KMS-11 (cell line): Measurements from ENCODE around the gene SPRED2.

Experiments used
- H2AFZ ChIP-seq: fragments of 200-600 bp; sonication (generic); 2 replicates; pipeline ENCODE4 v1.6.1; 2016; ENCODE audit warnings: antibody characterized with exemption, mixed run types, low read depth
- H3K27ac ChIP-seq: fragments of 200-600 bp; sonication (generic); 2 replicates; pipeline ENCODE4 v1.6.1; 2016; ENCODE audit warnings: mild to moderate bottlenecking, mixed run types
- H3K27me3 ChIP-seq: fragments of 200-600 bp; sonication (generic); 2 replicates; pipeline ENCODE4 v1.6.1; 2017; ENCODE audit warnings: mild to moderate bottlenecking, low read depth, mixed run types, moderate library complexity; ENCODE audit not compliant: insufficient read depth
- H3K36me3 ChIP-seq: fragments of 200-600 bp; sonication (generic); 2 replicates; pipeline ENCODE4 v1.6.1; 2017; ENCODE audit warnings: mild to moderate bottlenecking, mixed run types; ENCODE audit not compliant: insufficient read depth
- H3K4me1 ChIP-seq: fragments of 200-600 bp; sonication (generic); 2 replicates; pipeline ENCODE4 v1.6.1; 2016; ENCODE audit warnings: mild to moderate bottlenecking, low read depth, mixed run types; ENCODE audit not compliant: poor library complexity, severe bottlenecking
- H3K4me2 ChIP-seq: fragments of 200-600 bp; sonication (generic); 2 replicates; pipeline ENCODE4 v1.7.0; 2016; ENCODE audit warnings: mild to moderate bottlenecking, mixed run types
- H3K4me3 ChIP-seq: fragments of 200-600 bp; sonication (generic); IDR thresholded peaks from 2 replicates; pipeline ENCODE4 v1.6.1; 2017; ENCODE audit warnings: low read depth, low read length, mixed read lengths; ENCODE audit not compliant: insufficient read depth
- H3K79me2 ChIP-seq: fragments of 200-600 bp; sonication (generic); 2 replicates; pipeline ENCODE4 v1.6.1; 2016; ENCODE audit warnings: low read depth, mixed run types; ENCODE audit not compliant: insufficient read depth
- H3K9ac ChIP-seq: fragments of 200-600 bp; sonication (generic); 2 replicates; pipeline ENCODE4 v1.6.1; 2016; ENCODE audit warnings: mild to moderate bottlenecking, mixed run types
- H4K20me1 ChIP-seq: fragments of 200-600 bp; sonication (generic); 2 replicates; pipeline ENCODE4 v1.6.1; 2016; ENCODE audit warnings: mild to moderate bottlenecking, mixed run types; ENCODE audit not compliant: insufficient read depth
- TF ChIP-seq, protein P1 (sequence below): fragments of 200-600 bp; sonication (generic); conservative IDR thresholded peaks from 2 replicates; pipeline ENCODE4 v1.6.1; 2017; ENCODE audit warnings: low read depth, mild to moderate bottlenecking, antibody characterized with exemption, low read length, moderate library complexity, mixed read lengths

The SPRED2 gene

DNA sequence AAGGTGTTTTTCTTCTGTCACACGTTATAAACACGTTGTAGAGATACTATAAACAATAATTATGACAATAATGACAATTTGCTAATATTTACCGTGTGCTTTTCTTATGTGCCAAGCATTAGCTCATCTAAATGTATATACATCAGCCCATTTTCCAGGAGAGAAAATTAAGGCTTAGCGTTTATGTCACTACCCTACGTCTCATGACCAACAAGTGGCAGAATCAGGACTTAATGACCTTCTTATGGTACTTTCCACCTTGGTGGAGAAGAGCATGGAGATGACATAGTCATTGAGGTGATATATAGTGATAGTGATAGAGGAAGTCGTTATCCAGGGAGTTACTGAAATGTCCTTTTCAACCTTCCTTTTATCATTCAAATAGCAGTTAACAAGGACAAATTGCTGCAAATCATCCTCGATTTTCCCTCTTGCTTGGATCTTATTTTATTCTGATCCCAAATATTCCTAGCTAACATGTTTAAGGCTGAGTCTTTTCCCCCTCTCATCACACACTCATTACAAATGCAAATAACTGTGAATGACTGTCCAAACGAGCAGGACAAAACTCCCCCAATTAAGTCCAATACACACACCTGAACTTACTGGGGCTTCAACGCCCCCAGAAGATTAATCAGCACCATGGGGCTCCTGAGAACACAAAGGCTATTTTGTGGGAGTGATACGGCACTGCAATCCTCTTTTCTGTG is 27.3 kb downstream of the SPRED2 start:
- Histone ChIP-seq H3K9ac (no peak overlapping the region), H3K79me2 (peaks cover 96% of the 10 kb centered on the region), H3K27me3 (no peaks in the 10 kb centered on the region), H2AFZ (no peak overlapping the region), H3K4me2 (no peak overlapping the region), H3K4me3 (no peak overlapping the region), H3K27ac (no peak overlapping the region), H3K4me1 (peaks cover 46% of the 10 kb centered on the region), H4K20me1 (peaks cover 7% of the 10 kb centered on the region), H3K36me3 (no peaks in the 10 kb centered on the region)
- TF ChIP-seq, protein P1, sequence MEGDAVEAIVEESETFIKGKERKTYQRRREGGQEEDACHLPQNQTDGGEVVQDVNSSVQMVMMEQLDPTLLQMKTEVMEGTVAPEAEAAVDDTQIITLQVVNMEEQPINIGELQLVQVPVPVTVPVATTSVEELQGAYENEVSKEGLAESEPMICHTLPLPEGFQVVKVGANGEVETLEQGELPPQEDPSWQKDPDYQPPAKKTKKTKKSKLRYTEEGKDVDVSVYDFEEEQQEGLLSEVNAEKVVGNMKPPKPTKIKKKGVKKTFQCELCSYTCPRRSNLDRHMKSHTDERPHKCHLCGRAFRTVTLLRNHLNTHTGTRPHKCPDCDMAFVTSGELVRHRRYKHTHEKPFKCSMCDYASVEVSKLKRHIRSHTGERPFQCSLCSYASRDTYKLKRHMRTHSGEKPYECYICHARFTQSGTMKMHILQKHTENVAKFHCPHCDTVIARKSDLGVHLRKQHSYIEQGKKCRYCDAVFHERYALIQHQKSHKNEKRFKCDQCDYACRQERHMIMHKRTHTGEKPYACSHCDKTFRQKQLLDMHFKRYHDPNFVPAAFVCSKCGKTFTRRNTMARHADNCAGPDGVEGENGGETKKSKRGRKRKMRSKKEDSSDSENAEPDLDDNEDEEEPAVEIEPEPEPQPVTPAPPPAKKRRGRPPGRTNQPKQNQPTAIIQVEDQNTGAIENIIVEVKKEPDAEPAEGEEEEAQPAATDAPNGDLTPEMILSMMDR, result no peak

DNA sequence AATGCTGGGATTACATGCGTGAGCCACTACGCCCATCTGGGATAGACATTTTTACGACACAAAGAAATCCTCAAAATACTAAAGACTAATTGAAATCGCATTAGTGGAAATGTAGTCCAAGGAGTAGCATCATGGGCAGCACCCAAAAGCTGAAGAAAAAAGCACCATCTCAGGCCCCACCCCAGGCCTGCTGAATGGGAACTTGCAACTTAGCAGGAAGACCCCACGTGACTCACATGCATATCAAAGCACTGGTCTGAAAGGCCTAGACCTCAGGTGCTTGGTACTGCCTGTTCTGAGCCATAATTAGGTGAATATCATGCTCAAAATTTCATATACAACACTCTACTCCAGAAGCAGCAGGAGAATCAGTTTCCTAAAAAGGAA is 28.9 kb downstream of the SPRED2 start:
- Histone ChIP-seq H3K79me2 (peaks cover 94% of the 10 kb centered on the region), H3K4me1 (peaks cover 51% of the 10 kb centered on the region), H3K27me3 (no peaks in the 10 kb centered on the region), H3K27ac (no peak overlapping the region), H2AFZ (no peak overlapping the region), H3K9ac (no peak overlapping the region), H4K20me1 (peaks cover 7% of the 10 kb centered on the region), H3K4me3 (no peak overlapping the region), H3K36me3 (no peaks in the 10 kb centered on the region), H3K4me2 (no peak overlapping the region)
- TF ChIP-seq, protein P1, result no peak

DNA sequence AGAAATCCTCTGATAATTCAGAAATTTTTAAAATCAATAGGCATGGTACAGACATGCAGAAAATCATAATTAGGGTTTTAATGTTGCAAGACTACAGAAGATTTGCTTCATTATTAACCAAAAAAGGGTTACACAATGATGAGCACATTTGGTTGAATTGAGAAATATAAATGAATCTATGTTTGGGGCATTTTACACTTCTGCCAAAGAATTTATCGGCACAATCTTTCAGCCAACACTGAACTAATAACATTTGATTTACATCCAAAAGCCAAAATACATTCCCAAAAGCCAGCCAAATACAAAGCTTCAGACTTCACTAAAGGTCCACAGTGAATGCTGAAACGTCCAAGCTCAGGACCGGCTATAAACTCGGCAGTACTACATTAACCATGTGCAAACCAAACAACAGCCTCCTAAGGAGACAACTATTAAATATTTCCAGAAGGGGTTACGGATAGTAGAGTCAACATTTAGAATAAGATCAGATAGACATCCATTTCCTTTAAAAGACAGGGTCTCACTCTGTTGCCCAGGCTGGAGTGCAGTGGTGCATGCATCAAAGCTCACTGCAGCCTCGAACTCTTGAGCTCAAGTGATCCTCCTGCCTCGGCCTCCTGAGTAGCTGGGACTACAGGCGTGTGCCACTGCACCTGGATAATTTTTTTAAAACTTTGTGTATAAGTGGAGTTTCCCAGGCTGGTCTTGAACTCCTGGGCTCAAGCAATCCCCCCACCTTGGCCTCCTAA is 29.4 kb downstream of the SPRED2 start:
- no peak overlapping the region for H3K27ac ChIP-seq
- H2AFZ ChIP-seq, result no peak overlapping the region
- TF ChIP-seq, protein P1, result no peak
- H3K79me2 ChIP-seq, result peaks cover 94% of the 10 kb centered on the region
- no peak overlapping the region for H3K4me2 ChIP-seq
- no peak overlapping the region for H3K9ac ChIP-seq
- peaks cover 52% of the 10 kb centered on the region for H3K4me1 ChIP-seq
- no peaks in the 10 kb centered on the region for H3K27me3 ChIP-seq
- peaks cover 7% of the 10 kb centered on the region for H4K20me1 ChIP-seq
- no peak overlapping the region for H3K4me3 ChIP-seq
- H3K36me3 ChIP-seq, result no peaks in the 10 kb centered on the region

DNA sequence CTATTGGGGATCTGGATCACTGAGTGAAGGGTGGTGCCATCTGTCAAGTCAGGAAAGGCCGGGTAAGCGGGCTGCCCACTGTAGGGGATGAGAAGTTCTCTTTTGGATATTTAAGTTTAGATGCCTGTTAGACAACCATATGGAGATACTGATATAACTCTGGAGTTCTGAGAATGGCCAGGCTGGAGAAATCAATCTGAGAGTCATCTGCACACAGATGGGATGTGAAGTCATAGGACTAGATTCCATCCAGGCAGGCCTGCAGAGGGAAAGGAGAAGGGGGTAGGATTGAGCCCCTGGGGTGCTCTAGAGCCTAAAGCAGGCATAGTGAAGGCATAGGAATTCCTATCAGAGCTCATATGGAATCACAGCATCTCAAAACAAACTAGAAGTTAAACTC is 30.1 kb downstream of the SPRED2 start:
- no peaks in the 10 kb centered on the region for H3K27me3 ChIP-seq
- H3K9ac ChIP-seq, result no peak overlapping the region
- H2AFZ ChIP-seq, result no peak overlapping the region
- no peaks in the 10 kb centered on the region for H3K36me3 ChIP-seq
- H3K79me2 ChIP-seq, result peaks cover 94% of the 10 kb centered on the region
- TF ChIP-seq, protein P1, result no peak
- H3K4me2 ChIP-seq, result no peak overlapping the region
- no peak overlapping the region for H3K4me3 ChIP-seq
- H4K20me1 ChIP-seq, result peaks cover 7% of the 10 kb centered on the region
- peaks cover 52% of the 10 kb centered on the region for H3K4me1 ChIP-seq
- H3K27ac ChIP-seq, result no peak overlapping the region
